Skeletal muscle cell (primary cell): ENCODE data around the gene SCNN1A.
"Not testable (repeated sequence)": the region's sequence is repeated elsewhere in the genome, so short reads cannot be mapped to it uniquely, and the experiment has no call there.

ENCODE experiments used
- DNase-seq: peaks from one replicate; pipeline ENCODE4 v3.0.0-alpha.2; 2010; ENCODE audit warnings: low read depth
- H3K4me3 ChIP-seq: 2 replicates; pipeline ENCODE4 v1.5.1; 2011; ENCODE audit warnings: low read depth, mild to moderate bottlenecking, control low read depth, low read length, moderate library complexity

Gene SCNN1A

GRCh38 chr12:6354495-6355393 is 20.6 kb downstream of the SCNN1A start:
- DNase-seq = no peak
- no peak overlapping the region for H3K4me3 ChIP-seq

- DNase-seq = no peak
- H3K4me3 ChIP-seq = no peak overlapping the region
Measured at GRCh38 chr12:6352193-6353173, 22.9 kb downstream of the SCNN1A start.

- DNase-seq = no peak
- no peak overlapping the region for H3K4me3 ChIP-seq
Measured at GRCh38 chr12:6351622-6352021, 23.7 kb downstream of the SCNN1A start.

GRCh38 chr12:6347367-6348338 is 27.7 kb downstream of the SCNN1A start:
- H3K4me3 ChIP-seq = no peak overlapping the region
- no peak for DNase-seq

- no peak overlapping the region for H3K4me3 ChIP-seq
- no peak for DNase-seq
Measured at GRCh38 chr12:6346942-6347341, 28.4 kb downstream of the SCNN1A start.

- no peak for DNase-seq
Measured at GRCh38 chr12:6346235-6346832, 29.0 kb downstream of the SCNN1A start.

GRCh38 chr12:6345319-6346091 is 29.9 kb downstream of the SCNN1A start:
- peak; percentile 89 for DNase-seq
- no peak overlapping the region for H3K4me3 ChIP-seq

More at GRCh38 chr12:6346235-6346832, 29.0 kb downstream of the SCNN1A start:
- H3K4me3 ChIP-seq = no peak overlapping the region

- DNase-seq = not testable (repeated sequence)
Measured at GRCh38 chr12:6344101-6344660, 31.2 kb downstream of the SCNN1A start.

GRCh38 chr12:6343518-6343917 is 31.8 kb downstream of the SCNN1A start:
- no peak for DNase-seq
- no peak overlapping the region for H3K4me3 ChIP-seq

More at GRCh38 chr12:6344101-6344660, 31.2 kb downstream of the SCNN1A start:
- not testable (repeated sequence) for H3K4me3 ChIP-seq

- DNase-seq = no peak
- H3K4me3 ChIP-seq = peak overlapping the region; percentile 98
Measured at GRCh38 chr12:6342140-6342889, 33.0 kb downstream of the SCNN1A start.

- H3K4me3 ChIP-seq = peak within 1 kb of the TSS; percentile 98
Measured at GRCh38 chr12:6341417-6342139, 33.8 kb downstream of the SCNN1A start, which contains the start of gene TNFRSF1A. Gene TNFRSF1A (minus strand): TSS chr12:6342076. CDS start chr12:6341814, 262 bp downstream.

GRCh38 chr12:6340745-6341416 is 34.5 kb downstream of the SCNN1A start:
- peak overlapping the region; percentile 98 for H3K4me3 ChIP-seq

More at GRCh38 chr12:6341417-6342139, 33.8 kb downstream of the SCNN1A start, which contains the start of gene TNFRSF1A:
- DNase-seq = peak; percentile 55

GRCh38 chr12:6340032-6340638 is 35.2 kb downstream of the SCNN1A start:
- DNase-seq = no peak
- H3K4me3 ChIP-seq = peak overlapping the region; percentile 98

More at GRCh38 chr12:6340745-6341416, 34.5 kb downstream of the SCNN1A start:
- DNase-seq = no peak

GRCh38 chr12:6338955-6339354 is 36.4 kb downstream of the SCNN1A start:
- peak overlapping the region; percentile 98 for H3K4me3 ChIP-seq
- no peak for DNase-seq

- not testable (repeated sequence) for DNase-seq
- peak overlapping the region; percentile 98 for H3K4me3 ChIP-seq
Measured at GRCh38 chr12:6338536-6338935, 36.8 kb downstream of the SCNN1A start.
